ENCODE data around the gene EDN2.

Gene EDN2

GRCh38 chr1:41493117-41493536 is 8.6 kb upstream of the EDN2 start:
- in situ Hi-C loops (cut with HindIII; ENCODE audit: low sequenced_read_pairs) = no loop called here
- H3K4me3 ChIP-seq (ENCODE audit: low read depth, low read length) = no peak overlapping the region
- TF ChIP-seq CTCF (IDR thresholded peaks at IDR 0.05; ENCODE audit: low read depth, low read length, missing control alignments) = no peak
- DNase-seq (ENCODE audit: low read depth) = peak; percentile 29

- in situ Hi-C loops (cut with HindIII; ENCODE audit: low sequenced_read_pairs) = no loop called here
- peak; percentile 60 for TF ChIP-seq CTCF (IDR thresholded peaks at IDR 0.05; ENCODE audit: low read depth, low read length, missing control alignments)
- no peak overlapping the region for H3K4me3 ChIP-seq (ENCODE audit: low read depth, low read length)
- no peak for DNase-seq (ENCODE audit: low read depth)
These were observed 7.9 kb upstream of the EDN2 start for GRCh38 chr1:41492341-41492848.

- no peak overlapping the region for H3K4me3 ChIP-seq (ENCODE audit: low read depth, low read length)
- in situ Hi-C loops (cut with HindIII; ENCODE audit: low sequenced_read_pairs) = no loop called here
- no peak for TF ChIP-seq CTCF (IDR thresholded peaks at IDR 0.05; ENCODE audit: low read depth, low read length, missing control alignments)
- no peak for DNase-seq (ENCODE audit: low read depth)
These were observed 6.4 kb upstream of the EDN2 start for GRCh38 chr1:41490911-41491310.

GRCh38 chr1:41489561-41489960 is 5.1 kb upstream of the EDN2 start:
- no peak for DNase-seq (ENCODE audit: low read depth)
- no peak for TF ChIP-seq CTCF (IDR thresholded peaks at IDR 0.05; ENCODE audit: low read depth, low read length, missing control alignments)
- H3K4me3 ChIP-seq (ENCODE audit: low read depth, low read length) = no peak overlapping the region
- in situ Hi-C loops (cut with HindIII; ENCODE audit: low sequenced_read_pairs) = no loop called here

- no peak overlapping the region for H3K4me3 ChIP-seq (ENCODE audit: low read depth, low read length)
- no peak for DNase-seq (ENCODE audit: low read depth)
- no peak for TF ChIP-seq CTCF (IDR thresholded peaks at IDR 0.05; ENCODE audit: low read depth, low read length, missing control alignments)
- in situ Hi-C loops (cut with HindIII; ENCODE audit: low sequenced_read_pairs) = no loop called here
These were observed 3.8 kb upstream of the EDN2 start for GRCh38 chr1:41488040-41488951.

GRCh38 chr1:41487126-41488039 is 2.9 kb upstream of the EDN2 start:
- no peak overlapping the region for H3K4me3 ChIP-seq (ENCODE audit: low read depth, low read length)
- no peak for TF ChIP-seq CTCF (IDR thresholded peaks at IDR 0.05; ENCODE audit: low read depth, low read length, missing control alignments)
- no peak for DNase-seq (ENCODE audit: low read depth)
- in situ Hi-C loops (cut with HindIII; ENCODE audit: low sequenced_read_pairs) = no loop called here

Data from astrocyte of the cerebellum (primary cell).